M059J (cell line): ENCODE measurements around the gene PRKD1. TPM values are rescaled to one million over a fixed set of nuclear protein-coding genes. Genes with fewer than 3 reads are reported as not detected.
"Not testable (repeated sequence)": the region's sequence is repeated elsewhere in the genome, so short reads cannot be mapped to it uniquely, and the experiment has no call there.

Source experiments
- DNase-seq: peaks from one replicate; pipeline ENCODE4 v3.0.0-alpha.2; 2012; ENCODE audit warnings: low read depth
- total RNA-seq: library from RNA; depleted of rRNA; stranded (reverse); fragments of >200 nt; shearing (Covaris generic); gene quantifications from 2 replicates; pipeline ENCODE4 v1.2.3, GENCODE V29; 2014

PRKD1 gene
- total RNA-seq, 1 experiment from 2014 or later: 5.8 TPM

- DNase-seq: no peak
Measured at GRCh38 chr14:29743531-29743930, 184.1 kb downstream of the PRKD1 start.

GRCh38 chr14:29741909-29742401 lies 185.7 kb downstream of the PRKD1 start:
- DNase-seq: peak; percentile 62

GRCh38 chr14:29740491-29740890 lies 187.2 kb downstream of the PRKD1 start:
- DNase-seq: no peak

GRCh38 chr14:29738950-29739349 lies 188.7 kb downstream of the PRKD1 start:
- DNase-seq: no peak

GRCh38 chr14:29738056-29738455 lies 189.6 kb downstream of the PRKD1 start:
- no peak for DNase-seq

GRCh38 chr14:29735459-29735858 lies 192.2 kb downstream of the PRKD1 start:
- DNase-seq: no peak

GRCh38 chr14:29734732-29735131 lies 192.9 kb downstream of the PRKD1 start:
- no peak for DNase-seq

- DNase-seq: peak; percentile 64
Measured at GRCh38 chr14:29726560-29727331, 200.9 kb downstream of the PRKD1 start.

- no peak for DNase-seq
Measured at GRCh38 chr14:29724991-29725390, 202.7 kb downstream of the PRKD1 start.

- no peak for DNase-seq
Measured at GRCh38 chr14:29722831-29723230, 204.8 kb downstream of the PRKD1 start.

- no peak for DNase-seq
Measured at GRCh38 chr14:29721586-29721985, 206.1 kb downstream of the PRKD1 start.

GRCh38 chr14:29717901-29718300 lies 209.7 kb downstream of the PRKD1 start:
- no peak for DNase-seq

- DNase-seq: peak; percentile 34
Measured at GRCh38 chr14:29716150-29716549, 211.5 kb downstream of the PRKD1 start.

- DNase-seq: no peak
Measured at GRCh38 chr14:29712601-29713000, 215.0 kb downstream of the PRKD1 start.

GRCh38 chr14:29710015-29710414 lies 217.6 kb downstream of the PRKD1 start:
- peak; percentile 15 for DNase-seq

- DNase-seq: no peak
Measured at GRCh38 chr14:29709490-29709889, 218.2 kb downstream of the PRKD1 start.

- DNase-seq: no peak
Measured at GRCh38 chr14:29706700-29707099, 220.9 kb downstream of the PRKD1 start.

- no peak for DNase-seq
Measured at GRCh38 chr14:29705801-29706200, 221.8 kb downstream of the PRKD1 start.

GRCh38 chr14:29689597-29689996 lies 238.1 kb downstream of the PRKD1 start:
- not testable (repeated sequence) for DNase-seq

GRCh38 chr14:29687866-29688265 lies 239.8 kb downstream of the PRKD1 start:
- no peak for DNase-seq

GRCh38 chr14:29687071-29687765 lies 240.4 kb downstream of the PRKD1 start:
- DNase-seq: no peak

- DNase-seq: no peak
Measured at GRCh38 chr14:29684926-29685325, 242.7 kb downstream of the PRKD1 start.

- no peak for DNase-seq
Measured at GRCh38 chr14:29682789-29683188, 244.9 kb downstream of the PRKD1 start.
